ENCODE results near the gene DCPS.
"Not testable (repeated sequence)": the region's sequence is repeated elsewhere in the genome, so short reads cannot be mapped to it uniquely, and the experiment has no call there.

DCPS gene

DNA sequence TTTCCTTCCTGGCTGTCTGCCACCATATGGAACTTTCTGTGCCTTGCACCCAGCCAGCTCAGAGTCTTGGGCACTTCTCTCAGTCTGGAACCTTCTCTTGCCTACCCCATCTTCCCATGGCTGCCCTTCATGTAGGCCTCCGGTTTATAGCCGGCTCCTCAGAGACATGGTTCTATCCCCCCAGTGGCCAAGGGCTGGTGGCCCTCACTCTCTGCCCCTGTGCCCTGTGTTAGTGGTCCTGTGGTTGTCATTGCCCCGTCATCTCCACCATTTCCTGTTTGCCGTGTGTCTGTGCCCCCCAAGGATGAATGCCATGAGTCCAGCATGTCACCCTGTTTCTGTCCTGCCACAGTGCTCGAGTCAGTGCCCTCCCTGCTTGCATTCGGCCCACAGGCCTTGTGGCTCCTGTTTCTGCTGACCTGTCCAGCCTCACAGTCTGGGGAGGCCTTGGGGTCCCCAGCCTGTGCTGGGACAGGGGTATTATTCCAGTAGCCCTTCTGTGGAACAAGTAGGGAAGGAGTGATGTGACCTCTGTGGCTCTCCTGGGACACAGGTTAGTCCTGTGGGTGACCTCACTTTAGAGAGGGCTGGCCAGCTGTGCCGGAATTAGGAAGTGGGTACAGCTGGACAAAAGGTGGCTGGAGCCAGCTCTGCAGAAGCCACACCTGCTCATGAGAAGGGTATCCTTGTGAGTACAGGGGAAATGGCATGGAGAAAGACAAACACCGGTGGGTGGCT, 82.3 kb downstream of the DCPS start:
- no peak for DNase-seq

DNA sequence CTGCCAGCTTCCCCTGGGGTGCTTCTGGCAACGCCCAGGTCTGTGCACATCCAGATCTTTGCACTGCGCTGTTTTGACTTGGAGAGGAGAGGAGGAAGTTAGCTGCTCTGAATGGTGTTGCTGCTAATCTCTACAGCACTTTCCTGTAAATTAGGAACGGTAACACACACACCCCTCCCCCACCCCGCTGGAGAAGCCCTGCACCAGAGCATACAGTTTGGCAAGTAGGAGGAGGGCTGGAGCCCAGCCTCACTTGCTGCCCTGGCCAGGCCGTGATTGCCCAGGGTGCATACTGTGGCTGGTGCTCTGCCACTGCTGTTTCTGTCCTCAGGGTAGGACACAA, 82.8 kb downstream of the DCPS start:
- not testable (repeated sequence) for DNase-seq

DNA sequence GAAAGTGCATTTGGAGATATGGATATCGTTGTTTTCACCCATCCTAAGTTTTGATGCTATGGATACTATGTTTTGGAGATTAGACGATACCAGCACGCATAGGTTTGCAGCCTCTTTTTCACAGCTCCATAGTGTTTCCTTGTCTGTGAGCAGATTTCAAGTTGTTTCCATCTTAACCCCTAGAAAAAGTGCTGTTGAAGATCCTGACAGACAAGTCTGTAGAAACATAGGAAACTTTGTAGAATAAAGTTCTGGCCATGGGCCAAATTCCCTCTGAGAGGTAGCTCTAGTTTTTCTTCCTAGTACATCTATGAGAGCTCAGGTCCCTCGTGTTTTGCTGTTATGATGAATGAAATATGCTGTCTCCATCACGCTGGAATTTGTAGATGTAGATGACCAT, 84.0 kb downstream of the DCPS start:
- DNase-seq: no peak

DNA sequence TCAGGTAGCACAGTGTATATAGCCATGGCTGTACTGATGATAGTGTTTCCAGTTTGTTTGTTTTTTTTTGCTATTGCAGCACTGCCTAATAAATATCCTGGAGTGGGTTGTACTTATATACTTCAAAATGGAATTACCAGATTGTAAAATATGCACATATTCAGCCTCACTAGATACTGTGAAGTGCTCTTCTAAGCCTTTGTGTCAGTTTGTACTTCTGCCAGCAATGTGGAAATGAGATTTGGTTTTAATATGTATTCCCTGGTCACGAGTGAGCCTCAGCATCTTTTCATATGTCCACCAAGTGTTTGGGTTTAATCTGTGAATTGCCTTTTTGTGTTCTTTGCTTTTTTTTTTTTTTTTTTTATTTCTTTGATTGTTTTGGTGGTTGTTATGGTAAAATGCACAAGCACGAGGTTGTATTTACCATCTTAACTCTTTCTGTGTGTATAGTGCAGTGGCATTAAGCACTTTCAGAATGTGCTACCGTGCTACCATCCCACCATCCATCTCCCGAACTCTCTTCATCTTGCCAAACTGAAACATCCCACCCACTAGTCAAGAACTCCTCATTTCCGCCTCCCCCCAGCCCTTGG, 86.5 kb downstream of the DCPS start:
- DNase-seq: peak; percentile 22

DNA sequence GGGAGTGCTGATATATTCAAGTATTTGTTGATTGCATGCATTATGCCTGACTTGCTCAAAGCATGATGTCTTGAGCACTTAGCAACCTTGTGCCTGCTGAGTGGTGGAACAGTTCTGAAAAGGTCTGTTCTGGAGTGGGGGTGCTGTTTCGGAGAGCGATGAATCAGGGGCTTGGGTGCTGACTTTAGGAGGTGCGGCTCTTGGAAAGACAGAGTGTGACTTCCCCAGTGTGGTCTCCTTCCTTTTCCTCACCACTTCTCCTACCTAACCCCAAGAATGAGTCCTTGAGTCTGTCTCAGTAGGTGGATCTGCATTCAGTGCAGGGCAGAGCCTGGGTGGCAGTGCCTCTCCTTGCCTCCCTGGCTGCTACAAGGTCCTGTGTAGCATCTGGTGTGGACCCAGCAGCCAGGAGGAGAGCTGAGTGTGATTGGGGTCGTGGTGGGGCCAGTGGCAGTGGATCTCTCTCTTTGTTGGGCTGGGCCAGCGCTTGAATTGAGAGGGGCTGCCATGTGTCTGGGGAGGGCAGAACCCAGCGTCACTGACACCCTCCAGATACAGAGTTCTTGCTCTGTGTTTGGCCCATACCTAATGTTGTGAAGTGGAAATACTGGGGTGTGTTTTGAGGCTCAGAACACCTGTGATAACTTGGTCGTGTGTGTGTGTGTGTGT, 87.6 kb downstream of the DCPS start:
- DNase-seq: peak; percentile 30

DNA sequence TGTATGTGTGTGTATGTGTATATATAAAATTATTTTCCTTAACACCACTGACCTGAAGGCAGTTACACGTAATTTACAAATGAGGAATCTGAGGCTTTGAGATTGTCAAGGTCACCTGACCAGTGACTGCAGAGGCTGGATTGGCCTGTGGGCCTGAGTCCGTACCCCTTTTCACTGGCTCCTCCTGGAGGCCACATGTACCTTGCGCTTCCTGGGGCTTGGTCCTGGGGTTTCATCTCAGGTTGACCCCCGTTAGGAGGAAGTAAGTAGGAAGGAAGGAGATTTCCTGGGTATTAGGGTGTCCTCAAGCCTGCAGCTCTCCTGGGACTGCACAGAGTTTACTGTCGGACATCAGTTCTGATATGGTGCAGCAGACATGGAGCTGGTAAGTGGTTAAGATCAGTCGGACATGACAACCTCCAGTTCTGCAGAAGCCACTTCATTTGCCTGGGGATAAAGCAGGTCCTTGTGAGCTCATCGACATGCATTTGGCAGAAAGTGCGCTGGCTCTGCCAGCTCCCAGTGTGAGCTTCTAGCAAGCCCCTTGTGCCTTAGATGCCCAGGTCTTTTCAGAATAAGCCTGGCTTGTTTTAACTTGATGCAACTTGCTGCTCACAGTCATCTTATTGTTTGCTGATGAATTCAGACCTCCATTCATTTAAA, 88.2 kb downstream of the DCPS start:
- DNase-seq: peak; percentile 88

DNA sequence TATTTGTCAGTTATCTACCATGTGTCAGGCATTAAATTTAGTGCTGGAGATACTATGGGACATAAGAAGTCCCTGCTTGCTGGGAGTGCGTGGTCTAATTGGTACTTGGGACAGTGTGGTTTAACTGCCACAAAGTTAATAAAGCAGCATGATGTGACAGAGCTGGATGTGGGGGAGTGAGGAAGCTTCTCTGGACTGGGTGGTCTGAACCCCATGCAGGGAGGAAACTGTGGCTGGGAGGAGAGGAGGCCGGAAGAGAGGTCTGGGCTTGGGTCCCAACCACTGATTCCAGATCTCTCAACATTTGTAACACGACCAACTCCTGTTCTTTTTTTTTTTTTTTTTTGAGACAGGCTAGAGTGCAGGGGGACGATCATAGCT, 88.8 kb downstream of the DCPS start:
- DNase-seq: no peak

DNA sequence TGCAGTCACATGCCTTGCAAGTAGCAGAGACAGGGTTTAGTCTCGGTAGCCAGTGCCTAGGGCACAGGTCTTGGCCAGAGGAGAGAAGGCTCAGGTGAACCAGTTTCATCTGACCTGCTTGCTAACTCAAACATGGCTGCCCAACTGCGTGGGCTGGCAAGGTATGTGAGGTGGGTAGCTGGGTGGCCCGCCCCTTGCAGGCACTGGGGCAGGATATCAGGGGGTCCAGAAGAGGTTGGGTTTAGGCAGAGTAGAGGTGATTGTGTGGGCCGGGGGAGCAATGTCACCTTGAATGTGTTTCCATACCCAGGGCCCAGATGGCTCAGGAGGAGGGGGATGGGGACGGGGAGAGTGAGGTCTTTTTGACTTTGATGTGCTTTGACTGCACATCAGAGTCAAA, 89.3 kb downstream of the DCPS start:
- DNase-seq: no peak

DNA sequence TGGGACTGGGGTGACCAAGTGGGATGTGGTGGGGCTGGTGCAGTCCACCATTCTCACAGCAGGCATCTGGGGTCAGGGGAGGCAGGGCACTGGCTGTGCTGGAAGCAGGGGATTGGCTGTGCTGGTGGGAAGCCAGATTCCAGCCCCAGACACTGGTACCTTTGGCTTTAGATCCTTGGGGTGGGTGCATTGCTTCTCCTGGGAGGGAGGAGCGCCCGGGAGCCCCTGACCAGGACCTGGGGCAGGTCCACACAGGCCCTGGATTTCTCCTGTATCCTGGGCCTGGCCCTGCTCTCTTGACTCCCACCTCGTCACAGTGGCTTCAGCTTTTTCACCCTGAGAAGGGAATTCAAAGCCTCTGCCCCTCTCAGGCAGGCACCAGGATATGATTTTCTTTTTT, 90.2 kb downstream of the DCPS start:
- DNase-seq: no peak

DNA sequence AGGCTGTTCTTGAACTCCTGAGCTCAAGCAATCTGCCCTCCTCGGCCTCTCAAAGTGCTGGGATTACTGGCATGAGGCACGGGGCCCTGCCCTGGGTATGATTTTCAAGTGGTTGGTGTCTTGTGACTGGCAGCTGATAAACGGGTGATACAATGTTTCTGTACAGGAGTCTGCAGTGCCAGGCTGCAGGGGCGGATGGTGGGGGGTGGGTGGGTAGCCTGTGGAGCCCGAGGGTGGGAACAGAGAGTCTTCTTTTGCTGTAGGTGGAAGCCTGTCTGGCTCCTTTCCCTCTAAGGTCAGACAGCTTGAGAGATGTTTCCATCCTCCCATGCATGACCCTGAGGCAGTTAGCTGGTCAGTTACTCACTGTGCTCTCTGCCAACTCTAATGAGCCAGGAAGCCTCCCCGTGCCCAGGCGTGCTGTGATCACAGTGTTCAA, 90.8 kb downstream of the DCPS start:
- DNase-seq: not testable (repeated sequence)
